ENCODE results near the gene RFPL3. TPM values are rescaled to one million over a fixed set of nuclear protein-coding genes. Genes with fewer than 3 reads are reported as not detected.
A peak's percentile ranks its signal among the peaks of the same experiment; 100 is the strongest.

Gene RFPL3
- total and polyA plus RNA-seq, 9 donors, result 0.06 TPM; not detected in 8

DNA sequence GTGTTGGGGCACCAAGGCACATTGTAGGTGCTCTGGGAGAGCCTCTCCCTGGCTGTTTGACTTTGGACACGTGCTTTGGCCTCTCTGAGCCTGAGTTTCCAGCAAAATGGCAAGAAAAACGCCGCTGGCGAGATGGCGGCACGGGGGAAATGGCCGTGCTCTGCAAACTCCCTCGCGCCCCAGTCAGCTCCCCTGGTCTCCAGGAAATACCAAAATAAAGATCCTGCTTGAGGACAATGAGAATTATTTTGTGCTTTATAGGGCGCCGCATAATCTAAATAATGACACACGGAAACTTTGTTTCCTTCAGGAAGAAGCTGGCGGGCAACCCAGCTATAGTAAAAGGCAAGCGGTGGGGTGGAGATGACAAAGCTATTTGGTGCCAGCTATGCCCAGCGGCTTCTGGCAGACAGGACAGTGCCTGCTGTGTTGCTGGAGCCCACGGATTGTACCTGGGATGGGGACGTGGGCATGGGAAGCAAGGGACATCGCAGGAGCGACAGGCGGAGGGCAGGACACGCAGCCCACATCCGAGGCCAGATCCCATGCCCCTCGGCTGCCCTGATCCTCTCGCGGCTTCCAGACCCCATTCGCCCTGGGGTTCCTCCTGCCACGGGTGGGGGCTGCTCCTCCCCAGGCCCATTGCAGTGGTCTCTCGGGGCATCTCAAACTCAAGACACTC, 26.3 kb upstream of the RFPL3 start:
- H3K9me3 ChIP-seq, result no peaks in the 10 kb centered on the region
- 77 to 87% (median 78%) methylated on average over 28 of the region's 28 CpGs for WGBS, 3 donors
- peak in 2 of 5 donors; percentile 5 to 18 for DNase-seq
- no peak overlapping the region for H3K4me3 ChIP-seq
- no peaks in the 10 kb centered on the region for H3K27me3 ChIP-seq
- no peak for TF ChIP-seq CTCF (IDR thresholded peaks at IDR 0.05)
- no peak for TF ChIP-seq EP300 (IDR thresholded peaks at IDR 0.05)
- TF ChIP-seq POLR2A (IDR thresholded peaks at IDR 0.05), result no peak
- no peak overlapping the region for H3K27ac ChIP-seq
- no peaks in the 10 kb centered on the region for H3K4me1 ChIP-seq (ENCODE audit: insufficient read depth)
- intact Hi-C loops (cut with DNase I), result no loop called here
- H3K36me3 ChIP-seq, result no peaks in the 10 kb centered on the region

- H3K4me1 ChIP-seq (ENCODE audit: insufficient read depth), result no peaks in the 10 kb centered on the region
- no peaks in the 10 kb centered on the region for H3K9me3 ChIP-seq
- H3K27me3 ChIP-seq, result no peaks in the 10 kb centered on the region
- intact Hi-C loops (cut with DNase I), result no loop called here
- H3K36me3 ChIP-seq, result no peaks in the 10 kb centered on the region
- TF ChIP-seq POLR2A (IDR thresholded peaks at IDR 0.05) (no peak), EP300 (IDR thresholded peaks at IDR 0.05) (no peak), CTCF (IDR thresholded peaks at IDR 0.05) (no peak)
- no peak overlapping the region for H3K4me3 ChIP-seq
- WGBS, 3 donors, result 59 to 68% (median 64%) methylated on average over 15 of the region's 15 CpGs
- DNase-seq, result peak in 1 of 5 donors; percentile 7
- H3K27ac ChIP-seq, result no peak overlapping the region
These were observed 25.5 kb upstream of the RFPL3 start for GRCh38 chr22:32331918-32332725.

DNA sequence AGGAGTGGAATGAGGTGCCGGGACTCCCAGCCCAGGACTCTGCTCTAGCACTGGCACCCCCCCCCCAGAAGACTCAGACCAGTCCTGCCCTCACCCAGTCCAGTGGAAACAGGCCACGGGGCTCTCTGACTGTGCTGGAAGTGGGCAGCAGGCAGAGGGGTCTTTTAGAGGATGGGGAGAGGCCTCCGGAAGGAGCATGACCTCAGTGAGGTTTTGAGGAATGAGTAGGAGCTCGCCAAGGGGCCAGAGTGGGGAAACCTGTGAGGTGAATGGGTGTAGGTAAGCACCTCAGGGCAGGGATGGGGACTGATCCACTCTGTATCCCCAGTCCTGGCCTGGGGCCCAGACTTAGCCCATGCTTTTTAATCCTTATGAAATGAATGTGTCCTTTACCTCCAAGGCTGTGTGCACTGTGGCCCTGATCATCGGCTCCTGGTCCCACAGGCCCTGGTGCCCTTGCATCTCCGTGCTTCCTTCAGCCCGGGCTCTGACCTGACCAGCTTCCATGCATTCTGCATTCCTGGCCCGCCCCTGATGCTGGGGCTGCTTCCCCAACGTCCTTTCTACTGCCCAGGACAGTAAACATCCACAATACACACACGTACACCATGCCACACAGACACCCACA, 24.4 kb upstream of the RFPL3 start:
- Histone ChIP-seq H3K4me3 (no peak overlapping the region), H3K27ac (no peak overlapping the region), H3K27me3 (no peaks in the 10 kb centered on the region), H3K9me3 (no peaks in the 10 kb centered on the region), H3K36me3 (no peaks in the 10 kb centered on the region), H3K4me1 (ENCODE audit: insufficient read depth) (no peaks in the 10 kb centered on the region)
- TF ChIP-seq EP300 (IDR thresholded peaks at IDR 0.05) (no peak), POLR2A (IDR thresholded peaks at IDR 0.05) (no peak), CTCF (IDR thresholded peaks at IDR 0.05) (no peak)
- intact Hi-C loops (cut with DNase I), result no loop called here
- peak in 1 of 5 donors; percentile 3 for DNase-seq
- 68 to 75% (median 74%) methylated on average over 10 of the region's 10 CpGs for WGBS, 3 donors

DNA sequence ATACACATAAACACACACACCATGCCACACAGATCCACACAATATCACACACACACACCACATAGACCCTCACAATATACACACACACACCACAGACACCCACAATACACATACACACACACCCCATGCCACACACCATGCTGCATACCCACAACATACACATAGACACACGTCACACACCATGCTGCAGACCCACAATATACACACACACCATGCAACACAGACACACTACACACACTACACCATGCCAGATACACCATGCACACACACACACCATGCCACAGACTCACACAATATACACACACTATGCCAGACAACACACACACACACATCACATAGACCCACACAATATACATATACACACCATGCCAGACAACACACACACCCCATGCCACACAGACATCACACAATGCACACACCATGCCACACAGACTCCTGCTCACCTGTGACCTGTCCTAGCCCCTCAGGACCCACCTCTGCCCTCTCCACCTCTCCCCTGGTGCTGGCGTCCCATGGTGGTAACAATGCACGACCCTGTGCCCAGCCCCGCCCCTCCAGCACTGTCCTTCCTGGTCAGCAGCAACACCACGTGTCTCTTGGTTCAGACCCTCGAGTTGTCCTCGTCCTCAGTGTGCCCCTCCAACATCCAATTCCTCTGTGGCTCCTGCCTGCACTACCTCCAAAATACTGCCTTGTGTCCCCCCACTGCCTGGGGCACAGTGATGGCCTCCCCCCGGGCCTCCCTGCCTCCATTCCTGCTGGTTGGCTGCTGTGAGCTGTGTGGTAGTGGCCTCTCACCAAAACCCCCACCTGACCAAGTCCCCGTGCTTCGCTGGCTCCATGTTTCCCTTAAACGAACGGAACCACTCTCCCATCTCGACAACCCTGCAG, 23.7 kb upstream of the RFPL3 start:
- DNase-seq, result peak in 2 of 5 donors; percentile 7 to 17
- intact Hi-C loops (cut with DNase I), result no loop called here

More for the DNA sequence above, 23.7 kb upstream of the RFPL3 start:
- no peaks in the 10 kb centered on the region for H3K4me1 ChIP-seq (ENCODE audit: insufficient read depth)
- H3K4me3 ChIP-seq, result no peak overlapping the region
- 61 to 75% (median 66%) methylated on average over 13 of the region's 13 CpGs for WGBS, 3 donors
- H3K27ac ChIP-seq, result no peak overlapping the region
- H3K9me3 ChIP-seq, result no peaks in the 10 kb centered on the region
- H3K27me3 ChIP-seq, result no peaks in the 10 kb centered on the region
- no peaks in the 10 kb centered on the region for H3K36me3 ChIP-seq
- TF ChIP-seq CTCF (IDR thresholded peaks at IDR 0.05), result no peak
- no peak for TF ChIP-seq POLR2A (IDR thresholded peaks at IDR 0.05)
- no peak for TF ChIP-seq EP300 (IDR thresholded peaks at IDR 0.05)
